K562 (cell line): Measurements from ENCODE around the gene TRIP6. TPM values are rescaled to one million over a fixed set of nuclear protein-coding genes. Genes with fewer than 3 reads are reported as not detected.

Experiments used
- ARID1B ChIP-seq: fragments of 450-650 bp; IDR thresholded peaks from 2 replicates; pipeline ENCODE4 v1.6.1; 2016; ENCODE audit warnings: antibody characterized with exemption, mild to moderate bottlenecking, inconsistent platforms
- BRD4 ChIP-seq: fragments of 200-600 bp; sonication (generic); IDR thresholded peaks from 2 replicates; pipeline ENCODE4 v1.6.1; 2017; ENCODE audit warnings: inconsistent platforms
- CCAR2 ChIP-seq: fragments of 200-400 bp; formaldehyde crosslinking; IDR thresholded peaks from 2 replicates; pipeline ENCODE4 v1.6.1; 2017; ENCODE audit warnings: mild to moderate bottlenecking, low read depth, low read length
- FOSL1 ChIP-seq: fragments of 200-800 bp; sonication (Bioruptor generic); conservative IDR thresholded peaks from 2 replicates; pipeline ENCODE4 v1.6.1; 2016; ENCODE audit warnings: missing genetic modification characterization, missing compliant biosample characterization
- KDM4B ChIP-seq, 2 experiments: fragments of 450-650 bp in 1 of 2; sonication (generic) in 1 of 2; IDR thresholded peaks; 2 replicates each; pipeline ENCODE4 v1.6.1; 2016 to 2017; ENCODE audit warnings: borderline replicate concordance in 2 of 2, antibody characterized with exemption in 1 of 2, low read depth in 1 of 2, mild to moderate bottlenecking in 1 of 2
- LCOR ChIP-seq: sonication (generic); formaldehyde crosslinking; IDR thresholded peaks from 2 replicates; pipeline ENCODE4 v1.8.0; 2022; ENCODE audit warnings: mild to moderate bottlenecking, missing genetic modification reagents
- POLR2A ChIP-seq: fragments of 450-650 bp; conservative IDR thresholded peaks from 2 replicates; pipeline ENCODE4 v1.6.1; 2016
- RCOR1 ChIP-seq, 2 experiments: IDR thresholded peaks; 2 replicates each; pipeline ENCODE4 v1.6.1; 2012; ENCODE audit warnings: low read depth in 2 of 2, low read length in 2 of 2, borderline replicate concordance in 1 of 2, improper control_type of control experiment in 1 of 2
- polyA plus RNA-seq, 8 experiments: library from polyadenylated mRNA; depleted of rRNA in 4 of 8; stranded (reverse) in 5 of 8; unstranded in 3 of 8; fragments of >200 nt; fragmentation: Nextera tagmentation in 2 of 8; fragmentation: Illumina TruSeq in 1 of 8; extraction: Ambion mirVana in 2 of 8; extraction: Trizol in 1 of 8; gene quantifications; 2 replicates each; pipeline versions ENCODE4 v1.2.1 to v1.2.3, GENCODE V29; 2011 to 2014; ENCODE audit warnings: inconsistent platforms in 1 of 8, missing spikeins in 1 of 8
- total RNA-seq, 7 experiments: library from RNA; depleted of rRNA in 6 of 7; stranded (reverse); fragments of >200 nt in 6 of 7; fragmentation: Illumina TruSeq in 2 of 7; extraction: Trizol in 2 of 7; gene quantifications; 2 replicates each; pipeline versions ENCODE4 v1.2.1 to v1.2.3, GENCODE V29; 2011 to 2021; ENCODE audit warnings: low replicate concordance in 1 of 7
- TF ChIP-seq, protein P1 (sequence below): sonication (generic); formaldehyde crosslinking; IDR thresholded peaks from 2 replicates; pipeline ENCODE4 v1.8.0; 2023; ENCODE audit warnings: mild to moderate bottlenecking, missing genetic modification reagents
- TF ChIP-seq, protein P2 (sequence below): sonication (generic); formaldehyde crosslinking; IDR thresholded peaks from 2 replicates; pipeline ENCODE4 v1.4.0; 2020; ENCODE audit warnings: mild to moderate bottlenecking, missing genetic modification reagents
- TF ChIP-seq, protein P3 (sequence below): fragments of 450-650 bp; IDR thresholded peaks from 2 replicates; pipeline ENCODE4 v1.6.1; 2016; ENCODE audit warnings: antibody characterized with exemption
- TF ChIP-seq, protein P4 (sequence below): fragments of 450-650 bp; IDR thresholded peaks from 2 replicates; pipeline ENCODE4 v1.6.1; 2014; ENCODE audit warnings: low read depth, mild to moderate bottlenecking, moderate library complexity, borderline replicate concordance

TRIP6 gene
- total and polyA plus RNA-seq, 9 of the 15 experiments (the other 6 are each of a cell fraction or from before 2014, with no cell fraction given) = 5.9 to 141 (median 54.0) TPM

DNA sequence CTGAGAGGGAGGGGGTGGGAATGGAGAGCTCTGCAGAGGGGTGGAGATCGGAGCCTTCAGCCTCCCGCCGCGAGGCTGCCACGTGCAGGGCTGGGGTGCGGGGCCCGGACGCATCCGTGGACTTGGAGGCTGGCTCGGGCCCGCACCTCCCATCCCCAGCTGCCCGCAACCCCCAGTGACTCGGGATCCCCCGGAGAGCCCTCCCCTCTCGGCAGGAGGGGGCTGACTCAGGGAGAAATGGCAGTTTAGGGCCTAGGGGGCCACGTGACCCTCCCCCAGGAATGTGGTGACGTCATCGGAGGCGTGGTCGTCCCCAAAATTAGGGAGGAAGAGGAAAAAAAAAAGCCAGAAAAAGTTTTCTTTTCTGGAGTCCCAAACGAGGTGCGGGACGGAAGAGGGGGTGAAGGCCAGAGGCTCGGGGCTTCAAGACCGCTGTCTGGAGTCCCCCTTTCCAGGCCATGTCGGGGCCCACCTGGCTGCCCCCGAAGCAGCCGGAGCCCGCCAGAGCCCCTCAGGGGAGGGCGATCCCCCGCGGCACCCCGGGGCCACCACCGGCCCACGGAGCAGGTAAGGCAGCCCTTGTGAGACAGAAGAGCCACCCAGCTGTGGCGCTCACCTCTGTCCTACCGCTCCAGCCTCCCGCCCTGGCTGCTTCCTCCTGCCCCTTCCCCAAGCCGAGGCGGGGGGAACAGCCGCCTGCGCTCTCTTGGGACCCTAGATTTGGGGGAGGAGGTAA is at the start of gene TRIP6 (continued):
- TF ChIP-seq, protein P1, sequence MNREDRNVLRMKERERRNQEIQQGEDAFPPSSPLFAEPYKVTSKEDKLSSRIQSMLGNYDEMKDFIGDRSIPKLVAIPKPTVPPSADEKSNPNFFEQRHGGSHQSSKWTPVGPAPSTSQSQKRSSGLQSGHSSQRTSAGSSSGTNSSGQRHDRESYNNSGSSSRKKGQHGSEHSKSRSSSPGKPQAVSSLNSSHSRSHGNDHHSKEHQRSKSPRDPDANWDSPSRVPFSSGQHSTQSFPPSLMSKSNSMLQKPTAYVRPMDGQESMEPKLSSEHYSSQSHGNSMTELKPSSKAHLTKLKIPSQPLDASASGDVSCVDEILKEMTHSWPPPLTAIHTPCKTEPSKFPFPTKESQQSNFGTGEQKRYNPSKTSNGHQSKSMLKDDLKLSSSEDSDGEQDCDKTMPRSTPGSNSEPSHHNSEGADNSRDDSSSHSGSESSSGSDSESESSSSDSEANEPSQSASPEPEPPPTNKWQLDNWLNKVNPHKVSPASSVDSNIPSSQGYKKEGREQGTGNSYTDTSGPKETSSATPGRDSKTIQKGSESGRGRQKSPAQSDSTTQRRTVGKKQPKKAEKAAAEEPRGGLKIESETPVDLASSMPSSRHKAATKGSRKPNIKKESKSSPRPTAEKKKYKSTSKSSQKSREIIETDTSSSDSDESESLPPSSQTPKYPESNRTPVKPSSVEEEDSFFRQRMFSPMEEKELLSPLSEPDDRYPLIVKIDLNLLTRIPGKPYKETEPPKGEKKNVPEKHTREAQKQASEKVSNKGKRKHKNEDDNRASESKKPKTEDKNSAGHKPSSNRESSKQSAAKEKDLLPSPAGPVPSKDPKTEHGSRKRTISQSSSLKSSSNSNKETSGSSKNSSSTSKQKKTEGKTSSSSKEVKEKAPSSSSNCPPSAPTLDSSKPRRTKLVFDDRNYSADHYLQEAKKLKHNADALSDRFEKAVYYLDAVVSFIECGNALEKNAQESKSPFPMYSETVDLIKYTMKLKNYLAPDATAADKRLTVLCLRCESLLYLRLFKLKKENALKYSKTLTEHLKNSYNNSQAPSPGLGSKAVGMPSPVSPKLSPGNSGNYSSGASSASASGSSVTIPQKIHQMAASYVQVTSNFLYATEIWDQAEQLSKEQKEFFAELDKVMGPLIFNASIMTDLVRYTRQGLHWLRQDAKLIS (CRISPR knock-in tag) = peak; percentile 70; the same call in 1 of the 2 replicates
- TF ChIP-seq KDM4B (IDR thresholded peaks at IDR 0.05; ENCODE audit: borderline replicate concordance in 2 of 2, low read depth in 1 of 2) (peak in 1 of 2 experiments; percentile 76; a peak in 1 of 4 replicates), FOSL1 (tag) (peak; percentile 94), BRD4 (peak; percentile 82), CCAR2 (no peak), RCOR1 (IDR thresholded peaks at IDR 0.05; ENCODE audit: borderline replicate concordance in 1 of 2, low read depth in 2 of 2, low read length in 2 of 2) (peak in 1 of 2 experiments; percentile 41; a peak in 1 of 4 replicates), ARID1B (peak; percentile 66), LCOR (peak; percentile 100), POLR2A (peak; percentile 81)
- TF ChIP-seq, protein P2, sequence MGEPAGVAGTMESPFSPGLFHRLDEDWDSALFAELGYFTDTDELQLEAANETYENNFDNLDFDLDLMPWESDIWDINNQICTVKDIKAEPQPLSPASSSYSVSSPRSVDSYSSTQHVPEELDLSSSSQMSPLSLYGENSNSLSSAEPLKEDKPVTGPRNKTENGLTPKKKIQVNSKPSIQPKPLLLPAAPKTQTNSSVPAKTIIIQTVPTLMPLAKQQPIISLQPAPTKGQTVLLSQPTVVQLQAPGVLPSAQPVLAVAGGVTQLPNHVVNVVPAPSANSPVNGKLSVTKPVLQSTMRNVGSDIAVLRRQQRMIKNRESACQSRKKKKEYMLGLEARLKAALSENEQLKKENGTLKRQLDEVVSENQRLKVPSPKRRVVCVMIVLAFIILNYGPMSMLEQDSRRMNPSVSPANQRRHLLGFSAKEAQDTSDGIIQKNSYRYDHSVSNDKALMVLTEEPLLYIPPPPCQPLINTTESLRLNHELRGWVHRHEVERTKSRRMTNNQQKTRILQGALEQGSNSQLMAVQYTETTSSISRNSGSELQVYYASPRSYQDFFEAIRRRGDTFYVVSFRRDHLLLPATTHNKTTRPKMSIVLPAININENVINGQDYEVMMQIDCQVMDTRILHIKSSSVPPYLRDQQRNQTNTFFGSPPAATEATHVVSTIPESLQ = 0 out of 2 replicates have a peak, but pooled peaks have one; percentile 48
- TF ChIP-seq, protein P3, sequence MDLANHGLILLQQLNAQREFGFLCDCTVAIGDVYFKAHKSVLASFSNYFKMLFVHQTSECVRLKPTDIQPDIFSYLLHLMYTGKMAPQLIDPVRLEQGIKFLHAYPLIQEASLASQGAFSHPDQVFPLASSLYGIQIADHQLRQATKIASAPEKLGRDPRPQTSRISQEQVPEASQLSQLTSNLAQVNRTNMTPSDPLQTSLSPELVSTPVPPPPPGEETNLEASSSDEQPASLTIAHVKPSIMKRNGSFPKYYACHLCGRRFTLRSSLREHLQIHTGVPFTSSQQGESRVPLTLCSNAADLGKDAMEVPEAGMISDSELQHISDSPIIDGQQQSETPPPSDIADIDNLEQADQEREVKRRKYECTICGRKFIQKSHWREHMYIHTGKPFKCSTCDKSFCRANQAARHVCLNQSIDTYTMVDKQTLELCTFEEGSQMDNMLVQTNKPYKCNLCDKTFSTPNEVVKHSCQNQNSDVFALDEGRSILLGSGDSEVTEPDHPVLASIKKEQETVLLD = peak; percentile 39; the same call in 1 of the 2 replicates
- TF ChIP-seq, protein P4, sequence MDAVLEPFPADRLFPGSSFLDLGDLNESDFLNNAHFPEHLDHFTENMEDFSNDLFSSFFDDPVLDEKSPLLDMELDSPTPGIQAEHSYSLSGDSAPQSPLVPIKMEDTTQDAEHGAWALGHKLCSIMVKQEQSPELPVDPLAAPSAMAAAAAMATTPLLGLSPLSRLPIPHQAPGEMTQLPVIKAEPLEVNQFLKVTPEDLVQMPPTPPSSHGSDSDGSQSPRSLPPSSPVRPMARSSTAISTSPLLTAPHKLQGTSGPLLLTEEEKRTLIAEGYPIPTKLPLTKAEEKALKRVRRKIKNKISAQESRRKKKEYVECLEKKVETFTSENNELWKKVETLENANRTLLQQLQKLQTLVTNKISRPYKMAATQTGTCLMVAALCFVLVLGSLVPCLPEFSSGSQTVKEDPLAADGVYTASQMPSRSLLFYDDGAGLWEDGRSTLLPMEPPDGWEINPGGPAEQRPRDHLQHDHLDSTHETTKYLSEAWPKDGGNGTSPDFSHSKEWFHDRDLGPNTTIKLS = peak; percentile 91
